K562 (cell line): ENCODE results near the gene AP2A2. TPM values are rescaled to one million over a fixed set of nuclear protein-coding genes. Genes with fewer than 3 reads are reported as not detected.

Source experiments
- ATAC-seq: fragments of 200-7000 bp; cut with Tn5 transposase; 3 replicates; pipeline ENCODE4 v1.9.1; 2020; ENCODE audit warnings: moderate library complexity
- BruUV-seq: library from RNA; stranded (reverse); fragments of 400-500 nt; replicated peaks from 2 replicates; lab custom pipeline; 2021; lab: Mats Ljungman, UMichigan
- CTCF ChIA-PET: fragments of 300-600 bp; formaldehyde crosslinking; extraction: SDS; loops from one replicate; lab custom pipeline; 2021; ENCODE audit warnings: low intra/inter-chr PET ratio; lab: Yijun Ruan, JAX
- POLR2A ChIA-PET: fragments of 300-600, 350-650 bp; sonication (Branson Sonifier 250); formaldehyde crosslinking; extraction: SDS; loops from one replicate; lab custom pipeline; 2021; ENCODE audit warnings: antibody characterized with exemption, inconsistent platforms; lab: Yijun Ruan, JAX
- DNase-seq, 4 experiments: peaks; one replicate each; pipeline versions ENCODE4 v3.0.0 to v3.0.0-alpha.2; 2011 to 2018; ENCODE audit warnings: low spot score in 3 of 4, mixed read lengths in 3 of 4; ENCODE audit errors: extremely low read depth in 1 of 4
- FAIRE-seq: peaks from 2 replicates; lab custom pipeline; 2011; peaks lifted over from hg19 to GRCh38; lab: Jason Lieb, UNC
- H2AFZ ChIP-seq: 2 replicates; pipeline ENCODE4 v1.6.0; 2011; ENCODE audit warnings: low read depth, low read length, control low read depth, inconsistent platforms
- H3K27ac ChIP-seq: fragments of 200-600 bp; 3 replicates; pipeline ENCODE4 v1.8.0; 2011; ENCODE audit warnings: low read depth, mild to moderate bottlenecking, control low read depth, inconsistent platforms, low read length, moderate library complexity, mixed read lengths; ENCODE audit errors: extremely low read depth
- H3K27me3 ChIP-seq, 2 experiments: fragments of 300-600 bp in 1 of 2; 2 replicates in 1 of 2; 3 replicates in 1 of 2; pipeline versions ENCODE4 v1.6.0 to v1.8.0; 2011; ENCODE audit warnings: inconsistent platforms in 2 of 2, low read length in 2 of 2, mild to moderate bottlenecking in 1 of 2, mixed read lengths in 1 of 2, moderate library complexity in 1 of 2; ENCODE audit not compliant: control insufficient read depth in 2 of 2, insufficient read depth in 2 of 2
- H3K36me3 ChIP-seq: fragments of 300-600 bp; 3 replicates; pipeline ENCODE4 v1.8.0; 2011; ENCODE audit warnings: mild to moderate bottlenecking, low read length, inconsistent platforms; ENCODE audit not compliant: control insufficient read depth, insufficient read depth
- H3K4me1 ChIP-seq, 2 experiments: fragments of 200-600 bp in 1 of 2; replicated peaks in 1 of 2; 2 replicates in 1 of 2; 3 replicates in 1 of 2; pipeline versions ENCODE4 v1.5.1 to v1.8.0; 2011; ENCODE audit warnings: inconsistent platforms in 2 of 2, low read length in 2 of 2, mild to moderate bottlenecking in 1 of 2, mixed read lengths in 1 of 2, moderate library complexity in 1 of 2; ENCODE audit not compliant: control insufficient read depth in 2 of 2, insufficient read depth in 2 of 2
- H3K4me2 ChIP-seq: 2 replicates; pipeline ENCODE4 v1.6.1; 2011; ENCODE audit warnings: low read length, control low read depth, inconsistent platforms, mixed read lengths; ENCODE audit not compliant: insufficient read depth
- H3K4me3 ChIP-seq: fragments of 200-600 bp; sonication (generic), shearing (Covaris generic); 2 replicates; pipeline ENCODE4 v1.5.1; 2016; ENCODE audit warnings: control low read depth, inconsistent platforms
- H3K79me2 ChIP-seq: fragments of 200-600 bp; 3 replicates; pipeline ENCODE4 v1.8.0; 2011; ENCODE audit warnings: low read length, inconsistent platforms; ENCODE audit not compliant: control insufficient read depth, insufficient read depth
- H3K9ac ChIP-seq, 2 experiments: 2 replicates each; pipeline versions ENCODE4 v1.6.0 to v1.6.1; 2011; ENCODE audit warnings: low read depth in 2 of 2, low read length in 2 of 2, control low read depth in 1 of 2, inconsistent platforms in 1 of 2, mild to moderate bottlenecking in 1 of 2, mixed read lengths in 1 of 2; ENCODE audit not compliant: insufficient read depth in 1 of 2
- H3K9me1 ChIP-seq: one replicate; pipeline ENCODE4 v1.6.0; 2011; ENCODE audit warnings: inconsistent platforms, mild to moderate bottlenecking, low read length, moderate library complexity; ENCODE audit not compliant: control insufficient read depth, insufficient read depth
- H3K9me3 ChIP-seq: replicated peaks from 2 replicates; pipeline ENCODE4 v1.5.1; 2011; ENCODE audit warnings: low read depth, low read length, inconsistent platforms; ENCODE audit not compliant: control insufficient read depth, insufficient read depth
- H4K20me1 ChIP-seq: replicated peaks from 2 replicates; pipeline ENCODE4 v1.6.1; 2011; ENCODE audit warnings: low read length, inconsistent platforms, mixed read lengths; ENCODE audit not compliant: control insufficient read depth, insufficient read depth
- MTA2 ChIP-seq: fragments of 450-650 bp; IDR thresholded peaks from 2 replicates; pipeline ENCODE4 v1.6.1; 2016; ENCODE audit warnings: low read depth
- POLR2G ChIP-seq: fragments of 200-400 bp; formaldehyde crosslinking; IDR thresholded peaks from 2 replicates; pipeline ENCODE4 v1.6.1; 2017; ENCODE audit warnings: low read depth, mild to moderate bottlenecking, antibody characterized with exemption, low read length, moderate library complexity
- SMC3 ChIP-seq: conservative IDR thresholded peaks from 2 replicates; pipeline ENCODE4 v1.6.1; 2011; ENCODE audit warnings: low read depth, low read length, improper control_type of control experiment; ENCODE audit not compliant: insufficient read depth
- TFAM ChIP-seq: fragments of 250-450 bp; sonication (Bioruptor Pico); conservative IDR thresholded peaks from 2 replicates; pipeline ENCODE4 v1.5.0; 2021; ENCODE audit warnings: mild to moderate bottlenecking, moderate library complexity
- WGBS: fragments of 100-300 bp; shearing (Covaris generic); methylation state at CpG from one replicate; pipeline ENCODE4 v1.1.6; 2016; ENCODE audit warnings: low coverage, mixed read lengths; ENCODE audit not compliant: insufficient coverage; ENCODE audit errors: missing lambda C conversion rate; 5-methylcytosine and 5-hydroxymethylcytosine counted together
- in situ Hi-C: fragments of 300-500 bp; cut with MboI; formaldehyde crosslinking; loops from 4 replicates; pipeline ENCODE4 v1.15.0; 2018; ENCODE audit warnings: inconsistent platforms, mixed read lengths
- intact Hi-C: fragments of 100-400 bp; cut with micrococcal nuclease; formaldehyde crosslinking; loops from 2 replicates; pipeline ENCODE4 v1.14.2; 2022
- polyA plus RNA-seq, 8 experiments: library from polyadenylated mRNA; depleted of rRNA in 4 of 8; stranded (reverse) in 5 of 8; unstranded in 3 of 8; fragments of >200 nt; fragmentation: Nextera tagmentation in 2 of 8; fragmentation: Illumina TruSeq in 1 of 8; extraction: Ambion mirVana in 2 of 8; extraction: Trizol in 1 of 8; gene quantifications; 2 replicates each; pipeline versions ENCODE4 v1.2.1 to v1.2.3, GENCODE V29; 2011 to 2014; ENCODE audit warnings: inconsistent platforms in 1 of 8, missing spikeins in 1 of 8
- total RNA-seq, 7 experiments: library from RNA; depleted of rRNA in 6 of 7; stranded (reverse); fragments of >200 nt in 6 of 7; fragmentation: Illumina TruSeq in 2 of 7; extraction: Trizol in 2 of 7; gene quantifications; 2 replicates each; pipeline versions ENCODE4 v1.2.1 to v1.2.3, GENCODE V29; 2011 to 2021; ENCODE audit warnings: low replicate concordance in 1 of 7
- TF ChIP-seq, protein P1 (sequence below): fragments of 150-350 bp; conservative IDR thresholded peaks from 2 replicates; pipeline ENCODE4 v1.6.1; 2014; ENCODE audit warnings: low read length
- TF ChIP-seq, protein P2 (sequence below): sonication (generic); formaldehyde crosslinking; IDR thresholded peaks from 2 replicates; pipeline ENCODE4 v1.8.1; 2023; ENCODE audit warnings: mild to moderate bottlenecking, missing genetic modification reagents, moderate library complexity
- TF ChIP-seq, protein P3 (sequence below), 2 experiments: fragments of 250-450 bp in 1 of 2; fragments of 450-650 bp in 1 of 2; sonication (Bioruptor Pico) in 1 of 2; IDR thresholded peaks; 2 replicates each; pipeline versions ENCODE4 v1.6.1 to v1.8.0; 2016 to 2021; ENCODE audit warnings: mild to moderate bottlenecking in 2 of 2, moderate library complexity in 2 of 2, missing compliant biosample characterization in 1 of 2, missing genetic modification characterization in 1 of 2
- TF ChIP-seq, protein P4 (sequence below): fragments of 450-650 bp; conservative IDR thresholded peaks from 2 replicates; pipeline ENCODE4 v1.6.1; 2016; ENCODE audit warnings: missing genetic modification characterization, low read depth, mild to moderate bottlenecking, missing compliant biosample characterization, moderate library complexity
- TF ChIP-seq, protein P5 (sequence below): fragments of 450-650 bp; IDR thresholded peaks from 2 replicates; pipeline ENCODE4 v1.6.1; 2016; ENCODE audit warnings: borderline replicate concordance

AP2A2 gene
- total and polyA plus RNA-seq, 9 of the 15 experiments (the other 6 are each of a cell fraction or from before 2014, with no cell fraction given) = 0.69 to 41.7 (median 15.2) TPM

DNA sequence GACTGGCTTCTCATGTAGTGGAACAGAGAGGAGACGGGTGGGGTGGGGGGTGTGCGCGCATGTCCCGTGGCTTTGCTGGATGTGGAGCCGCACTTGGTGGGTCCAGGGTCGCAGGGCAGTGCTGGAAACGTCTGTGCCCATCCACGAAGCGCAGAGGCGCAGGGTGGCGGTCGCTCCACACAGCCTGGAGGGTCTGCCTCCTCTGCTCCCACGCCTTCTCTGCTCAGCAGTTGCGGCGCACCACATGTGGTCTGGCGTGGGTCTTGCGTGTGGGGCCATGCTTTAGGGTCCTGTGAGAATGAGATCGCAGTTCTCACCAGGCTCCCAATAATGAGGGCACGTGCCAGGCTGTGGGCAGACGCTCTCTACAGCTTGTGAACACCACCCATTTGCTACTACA, 60.2 kb downstream of the AP2A2 start (continued):
- TF ChIP-seq, protein P1, sequence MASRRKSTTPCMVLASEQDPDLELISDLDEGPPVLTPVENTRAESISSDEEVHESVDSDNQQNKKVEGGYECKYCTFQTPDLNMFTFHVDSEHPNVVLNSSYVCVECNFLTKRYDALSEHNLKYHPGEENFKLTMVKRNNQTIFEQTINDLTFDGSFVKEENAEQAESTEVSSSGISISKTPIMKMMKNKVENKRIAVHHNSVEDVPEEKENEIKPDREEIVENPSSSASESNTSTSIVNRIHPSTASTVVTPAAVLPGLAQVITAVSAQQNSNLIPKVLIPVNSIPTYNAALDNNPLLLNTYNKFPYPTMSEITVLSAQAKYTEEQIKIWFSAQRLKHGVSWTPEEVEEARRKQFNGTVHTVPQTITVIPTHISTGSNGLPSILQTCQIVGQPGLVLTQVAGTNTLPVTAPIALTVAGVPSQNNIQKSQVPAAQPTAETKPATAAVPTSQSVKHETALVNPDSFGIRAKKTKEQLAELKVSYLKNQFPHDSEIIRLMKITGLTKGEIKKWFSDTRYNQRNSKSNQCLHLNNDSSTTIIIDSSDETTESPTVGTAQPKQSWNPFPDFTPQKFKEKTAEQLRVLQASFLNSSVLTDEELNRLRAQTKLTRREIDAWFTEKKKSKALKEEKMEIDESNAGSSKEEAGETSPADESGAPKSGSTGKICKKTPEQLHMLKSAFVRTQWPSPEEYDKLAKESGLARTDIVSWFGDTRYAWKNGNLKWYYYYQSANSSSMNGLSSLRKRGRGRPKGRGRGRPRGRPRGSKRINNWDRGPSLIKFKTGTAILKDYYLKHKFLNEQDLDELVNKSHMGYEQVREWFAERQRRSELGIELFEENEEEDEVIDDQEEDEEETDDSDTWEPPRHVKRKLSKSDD = no peak

DNA sequence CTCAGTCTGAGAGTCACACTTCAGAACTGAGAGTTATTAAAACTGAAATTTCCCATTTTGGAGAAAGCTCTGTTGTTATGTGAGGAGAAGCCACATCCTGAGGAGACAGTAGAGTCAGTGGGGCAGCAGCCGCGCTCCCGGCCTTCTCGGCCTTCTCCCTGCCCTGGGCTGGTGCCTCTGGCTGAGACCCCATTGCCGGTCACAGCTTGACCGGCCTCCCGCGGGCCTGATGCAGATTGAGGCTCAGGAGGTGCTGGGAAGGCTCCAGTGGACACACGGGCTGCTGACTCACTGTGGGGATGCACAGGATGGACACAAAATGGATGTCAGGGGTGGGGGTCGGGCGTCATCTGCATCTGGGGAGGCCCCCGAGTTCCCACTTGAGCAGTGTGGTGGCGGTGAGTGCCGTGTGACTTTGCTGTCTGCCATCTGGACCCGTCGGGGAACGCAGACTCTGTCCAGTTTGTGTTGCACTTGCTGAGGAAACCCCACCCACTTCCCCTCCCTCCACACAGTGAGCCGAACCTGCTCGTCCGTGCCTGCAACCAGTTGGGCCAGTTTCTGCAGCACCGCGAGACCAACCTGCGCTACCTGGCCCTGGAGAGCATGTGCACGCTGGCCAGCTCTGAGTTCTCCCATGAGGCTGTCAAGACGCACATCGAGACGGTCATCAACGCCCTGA, 60.7 kb downstream of the AP2A2 start:
- DNase-seq (no peak), ATAC-seq (no peak), FAIRE-seq (no peak)
- no peaks in the 10 kb centered on the region for H3K79me2 ChIP-seq
- intact Hi-C loops (no loop called here), in situ Hi-C loops (no loop called here)
- TF ChIP-seq, protein P2, sequence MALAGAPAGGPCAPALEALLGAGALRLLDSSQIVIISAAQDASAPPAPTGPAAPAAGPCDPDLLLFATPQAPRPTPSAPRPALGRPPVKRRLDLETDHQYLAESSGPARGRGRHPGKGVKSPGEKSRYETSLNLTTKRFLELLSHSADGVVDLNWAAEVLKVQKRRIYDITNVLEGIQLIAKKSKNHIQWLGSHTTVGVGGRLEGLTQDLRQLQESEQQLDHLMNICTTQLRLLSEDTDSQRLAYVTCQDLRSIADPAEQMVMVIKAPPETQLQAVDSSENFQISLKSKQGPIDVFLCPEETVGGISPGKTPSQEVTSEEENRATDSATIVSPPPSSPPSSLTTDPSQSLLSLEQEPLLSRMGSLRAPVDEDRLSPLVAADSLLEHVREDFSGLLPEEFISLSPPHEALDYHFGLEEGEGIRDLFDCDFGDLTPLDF (CRISPR knock-in tag) = no peak
- TF ChIP-seq, protein P3, sequence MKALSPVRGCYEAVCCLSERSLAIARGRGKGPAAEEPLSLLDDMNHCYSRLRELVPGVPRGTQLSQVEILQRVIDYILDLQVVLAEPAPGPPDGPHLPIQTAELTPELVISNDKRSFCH (CRISPR knock-in tag; IDR thresholded peaks at IDR 0.05) = no peak
- TF ChIP-seq, protein P3 (tag; IDR thresholded peaks at IDR 0.05) = no peak
- TF ChIP-seq, protein P4, sequence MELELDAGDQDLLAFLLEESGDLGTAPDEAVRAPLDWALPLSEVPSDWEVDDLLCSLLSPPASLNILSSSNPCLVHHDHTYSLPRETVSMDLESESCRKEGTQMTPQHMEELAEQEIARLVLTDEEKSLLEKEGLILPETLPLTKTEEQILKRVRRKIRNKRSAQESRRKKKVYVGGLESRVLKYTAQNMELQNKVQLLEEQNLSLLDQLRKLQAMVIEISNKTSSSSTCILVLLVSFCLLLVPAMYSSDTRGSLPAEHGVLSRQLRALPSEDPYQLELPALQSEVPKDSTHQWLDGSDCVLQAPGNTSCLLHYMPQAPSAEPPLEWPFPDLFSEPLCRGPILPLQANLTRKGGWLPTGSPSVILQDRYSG (tag) = no peak
- TF ChIP-seq, protein P5, sequence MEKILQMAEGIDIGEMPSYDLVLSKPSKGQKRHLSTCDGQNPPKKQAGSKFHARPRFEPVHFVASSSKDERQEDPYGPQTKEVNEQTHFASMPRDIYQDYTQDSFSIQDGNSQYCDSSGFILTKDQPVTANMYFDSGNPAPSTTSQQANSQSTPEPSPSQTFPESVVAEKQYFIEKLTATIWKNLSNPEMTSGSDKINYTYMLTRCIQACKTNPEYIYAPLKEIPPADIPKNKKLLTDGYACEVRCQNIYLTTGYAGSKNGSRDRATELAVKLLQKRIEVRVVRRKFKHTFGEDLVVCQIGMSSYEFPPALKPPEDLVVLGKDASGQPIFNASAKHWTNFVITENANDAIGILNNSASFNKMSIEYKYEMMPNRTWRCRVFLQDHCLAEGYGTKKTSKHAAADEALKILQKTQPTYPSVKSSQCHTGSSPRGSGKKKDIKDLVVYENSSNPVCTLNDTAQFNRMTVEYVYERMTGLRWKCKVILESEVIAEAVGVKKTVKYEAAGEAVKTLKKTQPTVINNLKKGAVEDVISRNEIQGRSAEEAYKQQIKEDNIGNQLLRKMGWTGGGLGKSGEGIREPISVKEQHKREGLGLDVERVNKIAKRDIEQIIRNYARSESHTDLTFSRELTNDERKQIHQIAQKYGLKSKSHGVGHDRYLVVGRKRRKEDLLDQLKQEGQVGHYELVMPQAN = no peak
- TF ChIP-seq SMC3 = no peak
- no peak for TF ChIP-seq MTA2
- TF ChIP-seq TFAM = no peak
- TF ChIP-seq POLR2G = peak; percentile 20
- H3K36me3 ChIP-seq = peaks cover 59% of the 10 kb centered on the region; the same call in 2 of the 3 replicates
- CTCF ChIA-PET = no interaction called here
- H4K20me1 ChIP-seq = no peaks in the 10 kb centered on the region
- POLR2A ChIA-PET = no interaction called here
- WGBS = 95% methylated on average over 18 of the region's 28 CpGs
- H3K27me3 ChIP-seq = no peaks in the 10 kb centered on the region
- H3K9me3 ChIP-seq = no peaks in the 10 kb centered on the region
- no peak overlapping the region for H3K4me2 ChIP-seq
- H3K4me3 ChIP-seq = no peak overlapping the region
- H3K9ac ChIP-seq = no peak overlapping the region; a peak in 1 of 4 replicates
- peaks cover 0 to 6% of the 10 kb centered on the region in 2 experiments; a peak in 1 of 5 replicates for H3K4me1 ChIP-seq
- no peak overlapping the region for H3K27ac ChIP-seq
- no TSS peak for BruUV-seq
- H3K9me1 ChIP-seq = no peaks in the 10 kb centered on the region
- H2AFZ ChIP-seq = no peak overlapping the region
